ENCODE data around the gene EIF2B1. TPM values are rescaled to one million over a fixed set of nuclear protein-coding genes. Genes with fewer than 3 reads are reported as not detected.

EIF2B1 gene
- total RNA-seq, 1 experiment from 2014 or later: 59.8 TPM

DNA sequence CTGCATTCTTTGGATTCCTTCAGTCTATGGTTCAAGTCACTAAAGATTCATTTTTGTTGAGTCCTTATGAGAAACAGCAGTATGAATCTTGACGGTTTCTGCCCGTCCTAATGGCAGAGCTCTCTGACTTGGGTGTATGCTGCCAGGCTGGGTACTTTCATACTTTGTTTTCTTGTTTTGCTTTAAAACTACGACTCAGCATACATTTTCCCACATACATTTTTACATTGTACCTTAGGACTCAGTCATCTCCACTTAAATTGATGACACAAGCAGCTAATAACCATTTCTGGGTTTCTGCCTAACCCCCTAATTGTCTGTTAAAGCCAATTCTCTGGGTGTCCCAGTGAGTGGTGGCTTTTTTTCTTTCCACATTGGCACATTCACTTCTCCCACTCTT lies 36.4 kb downstream of the EIF2B1 start:
- no peaks in the 10 kb centered on the region for H3K23me2 ChIP-seq (ENCODE audit: insufficient read length, low read depth, low read length, poor library complexity, severe bottlenecking)

More for the DNA sequence above, 36.4 kb downstream of the EIF2B1 start:
- Histone ChIP-seq H3K18ac (ENCODE audit: insufficient read length, low read depth, low read length) (no peak overlapping the region), H2BK12ac (ENCODE audit: insufficient read length, low read depth, low read length) (no peak overlapping the region), H3K4me1 (ENCODE audit: insufficient read depth, low read length) (no peaks in the 10 kb centered on the region), H3K56ac (ENCODE audit: insufficient read length, low read depth, low read length) (no peak overlapping the region), H3K79me1 (ENCODE audit: insufficient read depth, low read depth, low read length, poor library complexity, severe bottlenecking) (peaks cover 3% of the 10 kb centered on the region), H2BK5ac (ENCODE audit: insufficient read length, low read length) (no peak overlapping the region), H4K8ac (replicated peaks; ENCODE audit: insufficient read length, low read depth, low read length) (no peak overlapping the region), H3K9me3 (ENCODE audit: control insufficient read depth, low read depth, low read length) (no peaks in the 10 kb centered on the region), H3T11ph (ENCODE audit: low read length) (no peak overlapping the region), H2BK120ac (ENCODE audit: low read depth, low read length, poor library complexity, severe bottlenecking) (no peak overlapping the region), H3K4me2 (ENCODE audit: insufficient read depth, insufficient read length, low read length) (no peak overlapping the region), H2BK15ac (ENCODE audit: low read depth, low read length) (no peak overlapping the region), H3K27ac (ENCODE audit: insufficient read length, low read depth, low read length) (no peak overlapping the region), H3K9ac (ENCODE audit: extremely low read depth, insufficient read length, low read length) (no peak overlapping the region), H3K79me2 (ENCODE audit: insufficient read depth, low read length) (peaks cover 2% of the 10 kb centered on the region; the same call in 1 of the 2 replicates), H4K20me1 (ENCODE audit: control insufficient read depth, insufficient read depth, insufficient read length) (no peaks in the 10 kb centered on the region), H2AK5ac (ENCODE audit: insufficient read length, low read length) (no peak overlapping the region), H3K23ac (ENCODE audit: insufficient read length, low read depth, low read length) (no peak overlapping the region), H2AFZ (ENCODE audit: low read length) (no peak overlapping the region), H3K4ac (ENCODE audit: low read depth, low read length) (no peak overlapping the region), H3K27me3 (ENCODE audit: insufficient read depth, low read length) (no peaks in the 10 kb centered on the region), H2BK20ac (ENCODE audit: low read depth, low read length, poor library complexity, severe bottlenecking) (no peak overlapping the region), H3K14ac (ENCODE audit: insufficient read depth, low read length) (no peak overlapping the region), H4K5ac (ENCODE audit: insufficient read length, low read depth, low read length) (no peak overlapping the region), H4K91ac (ENCODE audit: insufficient read length, low read depth, low read length) (no peak overlapping the region)
- H3K9me3 Mint-ChIP-seq: no peaks in the 10 kb centered on the region
- peaks cover 3 to 5% of the 10 kb centered on the region in 2 experiments for H3K4me1 Mint-ChIP-seq
- TF ChIP-seq, protein P1, sequence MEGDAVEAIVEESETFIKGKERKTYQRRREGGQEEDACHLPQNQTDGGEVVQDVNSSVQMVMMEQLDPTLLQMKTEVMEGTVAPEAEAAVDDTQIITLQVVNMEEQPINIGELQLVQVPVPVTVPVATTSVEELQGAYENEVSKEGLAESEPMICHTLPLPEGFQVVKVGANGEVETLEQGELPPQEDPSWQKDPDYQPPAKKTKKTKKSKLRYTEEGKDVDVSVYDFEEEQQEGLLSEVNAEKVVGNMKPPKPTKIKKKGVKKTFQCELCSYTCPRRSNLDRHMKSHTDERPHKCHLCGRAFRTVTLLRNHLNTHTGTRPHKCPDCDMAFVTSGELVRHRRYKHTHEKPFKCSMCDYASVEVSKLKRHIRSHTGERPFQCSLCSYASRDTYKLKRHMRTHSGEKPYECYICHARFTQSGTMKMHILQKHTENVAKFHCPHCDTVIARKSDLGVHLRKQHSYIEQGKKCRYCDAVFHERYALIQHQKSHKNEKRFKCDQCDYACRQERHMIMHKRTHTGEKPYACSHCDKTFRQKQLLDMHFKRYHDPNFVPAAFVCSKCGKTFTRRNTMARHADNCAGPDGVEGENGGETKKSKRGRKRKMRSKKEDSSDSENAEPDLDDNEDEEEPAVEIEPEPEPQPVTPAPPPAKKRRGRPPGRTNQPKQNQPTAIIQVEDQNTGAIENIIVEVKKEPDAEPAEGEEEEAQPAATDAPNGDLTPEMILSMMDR (conservative IDR thresholded peaks at IDR 0.05): no peak
- H3K27me3 Mint-ChIP-seq (ENCODE audit: low read depth): no peaks in the 10 kb centered on the region
- peaks cover 14 to 52% (median 31%) of the 10 kb centered on the region in 3 experiments; a peak in 6 of 7 replicates for H3K36me3 Mint-ChIP-seq (ENCODE audit: insufficient read depth in 1 of 3, low read depth in 3 of 3)
- H3K27ac Mint-ChIP-seq: no peak overlapping the region
- no CpG with 5 or more reads among the region's 3 CpGs for WGBS (ENCODE audit: extremely low coverage, insufficient read length, low lambda C conversion rate)
- no peak overlapping the region for H3K4me3 Mint-ChIP-seq
- DNase-seq: no peak
